Heart right ventricle (tissue), 16 donors: ENCODE data around the gene CRYBB1. TPM values are rescaled to one million over a fixed set of nuclear protein-coding genes. Genes with fewer than 3 reads are reported as not detected.

Source experiments
- ATAC-seq, 8 donors: fragments of 200-7000 bp; cut with Tn5 transposase; one replicate each; pipeline ENCODE4 v1.9.1; 2020; ENCODE audit warnings: mild to moderate bottlenecking in 8 of 8, moderate library complexity in 8 of 8, moderate number of reproducible peaks in 1 of 8
- DNase-seq, 2 donors: peaks; one replicate each; pipeline ENCODE4 v3.0.0-alpha.2; 2020
- H3K27ac ChIP-seq, 10 donors: fragments of 200-600 bp; sonication (generic) in 2 of 10; one replicate each; pipeline versions ENCODE4 v1.5.0 to v1.8.0; 2020 to 2022; ENCODE audit warnings: mild to moderate bottlenecking in 3 of 10
- H3K27me3 ChIP-seq, 7 donors: fragments of 200-600 bp; one replicate each; pipeline ENCODE4 v1.8.0; 2021 to 2022; ENCODE audit warnings: mild to moderate bottlenecking in 2 of 7
- H3K36me3 ChIP-seq, 9 donors: fragments of 200-600 bp; sonication (generic) in 1 of 9; one replicate each; pipeline versions ENCODE4 v1.5.0 to v1.8.0; 2020 to 2022; ENCODE audit warnings: mild to moderate bottlenecking in 2 of 9
- H3K4me1 ChIP-seq, 9 donors: fragments of 200-600 bp; sonication (generic) in 1 of 9; one replicate each; pipeline versions ENCODE4 v1.5.0 to v1.8.0; 2020 to 2022; ENCODE audit warnings: mild to moderate bottlenecking in 4 of 9
- H3K4me3 ChIP-seq, 10 donors: fragments of 200-600 bp; sonication (generic) in 2 of 10; one replicate each; pipeline versions ENCODE4 v1.5.0 to v1.8.0; 2020 to 2022; ENCODE audit warnings: mild to moderate bottlenecking in 7 of 10, moderate library complexity in 2 of 10
- H3K9me3 ChIP-seq, 11 donors: fragments of 200-600 bp in 10 of 11; sonication (generic) in 2 of 11; one replicate each; pipeline versions ENCODE4 v1.5.0 to v1.8.0; 2013 to 2022; ENCODE audit warnings: mild to moderate bottlenecking in 2 of 11, control low read depth in 1 of 11, moderate library complexity in 1 of 11
- WGBS, 2 donors: extraction: QIAGEN DNeasy Blood & Tissue Kit; methylation state at CpG; one replicate each; pipeline ENCODE4 v1.1.7; 2013; ENCODE audit warnings: inconsistent platforms in 1 of 2; 5-methylcytosine and 5-hydroxymethylcytosine counted together
- intact Hi-C, 10 donors: fragments of 100-400 bp; cut with DNase I; formaldehyde crosslinking; loops; one replicate each; pipeline versions ENCODE4 v1.11.1 to v1.14.2; 2022
- polyA plus RNA-seq, 2 donors: library from polyadenylated mRNA; stranded (reverse); fragments of 200-250 nt; gene quantifications; one replicate each; pipeline ENCODE4 v1.2.3, GENCODE V29; 2013
- total RNA-seq, 10 donors: library from RNA; stranded (reverse); fragmentation: NEBNext Ultra II Directional in 3 of 10; extraction: Animal tissue kit (Norgen Biotek cat#: 25700) in 3 of 10; gene quantifications; one replicate each; pipeline versions ENCODE4 v1.2.1 to v1.2.4, GENCODE V29; 2021 to 2023
- TF ChIP-seq, protein P1 (sequence below), 9 donors: fragments of 200-600 bp; sonication (generic) in 2 of 9; IDR thresholded peaks; one replicate each; pipeline versions ENCODE4 v1.5.0 to v1.8.0; 2021 to 2022; ENCODE audit warnings: antibody characterized with exemption in 9 of 9, mild to moderate bottlenecking in 5 of 9, moderate library complexity in 1 of 9
- donor health status: Arrhythmogenic right ventricular cardiomyopathy.
- donor health status: ischemic (EF 13 %, LVEDD 7.1; RV severe dilation, severe dysfunction).
- donor health status: healthy with polysubstance abuse.
- donor health status: DM: no; HTN: yes; CAD: no.
- donor health status: DM: no; HTN: no; CAD: no.
- donor health status: ischemic (EF 25% LVEDD 6.9; RV normal size, moderate dysfunction).
- donor health status: ischemic (EF 25% LVEDD 5.7; RV mildly dilated, moderate dysfunction).
- donor health status: healthy.
- donor health status: DM: yes; HTN: yes; CAD: no.
- donor health status: Ischemic cardiomyopathy.
- donor health status: ischemic (EF 35%, LVEDD 5.7; RV mildly dilated, moderate dysfunction).
- donor health status: nonischemic (EF 11% LVEDD 7.7; RV severe dilation, severe dysfunction).
- donor health status: DM: yes; HTN: yes; CAD: no.
- donor health status: PGD.
- donor health status: ischemic (EF 29% LVEDD 5.4; RV normal size, mild dysfunction).
- donor health status: nonischemic (EF 23%, LVEDD 6.1; RV moderate dilation, normal function).

The CRYBB1 gene
- total and polyA plus RNA-seq, 12 donors: 0.24 to 2.5 (median 0.56) TPM; not detected in 3

DNA sequence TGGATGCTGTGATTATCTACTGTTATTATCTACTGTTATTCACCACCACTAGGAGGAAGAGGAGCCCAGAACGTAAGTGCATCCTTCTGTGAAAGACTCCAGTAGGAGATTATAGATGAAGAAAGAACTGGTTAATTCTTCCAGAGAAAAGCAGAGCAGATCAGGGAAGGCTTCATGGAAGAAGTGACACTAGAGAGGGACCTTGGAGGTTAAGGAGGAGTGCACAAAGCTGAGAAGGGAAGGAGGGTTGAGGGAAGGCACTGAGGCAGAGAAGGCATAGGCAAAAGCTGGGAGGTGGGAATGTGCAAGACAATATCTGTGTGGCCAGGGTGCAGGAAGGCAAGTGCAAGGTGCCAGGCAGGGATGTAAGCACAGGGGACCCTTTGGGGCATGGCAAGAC, 13.5 kb downstream of the CRYBB1 start:
- intact Hi-C loops: no loop called here
- ATAC-seq: no peak
- no peak overlapping the region for H3K4me3 ChIP-seq
- no peaks in the 10 kb centered on the region for H3K36me3 ChIP-seq
- TF ChIP-seq, protein P1, sequence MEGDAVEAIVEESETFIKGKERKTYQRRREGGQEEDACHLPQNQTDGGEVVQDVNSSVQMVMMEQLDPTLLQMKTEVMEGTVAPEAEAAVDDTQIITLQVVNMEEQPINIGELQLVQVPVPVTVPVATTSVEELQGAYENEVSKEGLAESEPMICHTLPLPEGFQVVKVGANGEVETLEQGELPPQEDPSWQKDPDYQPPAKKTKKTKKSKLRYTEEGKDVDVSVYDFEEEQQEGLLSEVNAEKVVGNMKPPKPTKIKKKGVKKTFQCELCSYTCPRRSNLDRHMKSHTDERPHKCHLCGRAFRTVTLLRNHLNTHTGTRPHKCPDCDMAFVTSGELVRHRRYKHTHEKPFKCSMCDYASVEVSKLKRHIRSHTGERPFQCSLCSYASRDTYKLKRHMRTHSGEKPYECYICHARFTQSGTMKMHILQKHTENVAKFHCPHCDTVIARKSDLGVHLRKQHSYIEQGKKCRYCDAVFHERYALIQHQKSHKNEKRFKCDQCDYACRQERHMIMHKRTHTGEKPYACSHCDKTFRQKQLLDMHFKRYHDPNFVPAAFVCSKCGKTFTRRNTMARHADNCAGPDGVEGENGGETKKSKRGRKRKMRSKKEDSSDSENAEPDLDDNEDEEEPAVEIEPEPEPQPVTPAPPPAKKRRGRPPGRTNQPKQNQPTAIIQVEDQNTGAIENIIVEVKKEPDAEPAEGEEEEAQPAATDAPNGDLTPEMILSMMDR (IDR thresholded peaks at IDR 0.05): no peak
- no peaks in the 10 kb centered on the region for H3K9me3 ChIP-seq
- DNase-seq: no peak
- H3K4me1 ChIP-seq: no peaks in the 10 kb centered on the region
- H3K27me3 ChIP-seq: peaks cover 0 to 3% (median 0%) of the 10 kb centered on the region in 7 donors
- WGBS, 2 donors: 80 to 91% methylated on average over 1 of the region's 1 CpG
- no peak overlapping the region for H3K27ac ChIP-seq

DNA sequence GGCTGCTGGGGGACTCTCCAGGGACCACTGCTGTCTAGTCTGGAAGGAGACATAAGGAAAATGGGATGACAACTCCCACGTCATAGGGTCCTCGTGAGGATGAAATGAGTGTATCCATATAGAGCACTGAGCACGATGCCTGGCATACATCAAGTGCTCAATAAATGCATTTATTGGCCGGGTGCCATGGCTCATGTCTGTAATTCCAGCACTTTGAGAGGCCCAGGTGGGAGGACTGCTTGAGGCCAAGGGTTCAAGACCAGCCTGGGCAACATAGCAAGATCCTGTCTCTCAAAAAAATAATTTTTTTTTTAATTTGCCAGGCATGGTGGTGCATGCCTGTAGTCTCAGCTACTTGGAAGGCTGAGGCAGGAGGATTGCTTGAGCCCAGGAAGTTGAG, 15.7 kb downstream of the CRYBB1 start:
- no peak for DNase-seq
- WGBS, 2 donors: 76% methylated on average over 4 of the region's 4 CpGs

DNA sequence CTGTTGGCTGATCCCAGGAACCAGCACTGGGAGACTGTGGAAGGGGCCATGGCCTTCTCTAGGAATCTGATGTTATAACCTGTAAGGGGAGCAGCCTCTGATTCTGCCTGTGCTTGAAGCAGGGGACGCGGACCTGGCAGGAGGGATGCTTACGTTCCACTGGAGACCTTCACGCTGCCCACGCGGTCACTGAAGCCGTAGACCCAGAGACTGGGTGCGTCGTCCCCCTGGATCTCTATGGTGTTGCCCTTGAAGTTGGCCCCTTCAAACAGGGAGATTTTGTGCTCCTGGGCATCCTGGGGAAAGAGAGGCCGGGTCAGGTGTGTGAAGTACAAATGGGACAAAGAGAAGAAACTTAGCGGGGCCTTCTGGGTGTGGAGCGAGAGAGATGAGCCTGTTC, 16.1 kb downstream of the CRYBB1 start:
- no peak for DNase-seq
- Histone ChIP-seq H3K4me1 (no peaks in the 10 kb centered on the region), H3K4me3 (no peak overlapping the region), H3K9me3 (no peaks in the 10 kb centered on the region), H3K27me3 (no peaks in the 10 kb centered on the region), H3K27ac (no peak overlapping the region), H3K36me3 (no peaks in the 10 kb centered on the region)
- 87 to 89% methylated on average over 12 of the region's 12 CpGs for WGBS, 2 donors
- TF ChIP-seq, protein P1 (IDR thresholded peaks at IDR 0.05): no peak
- no peak for ATAC-seq
- intact Hi-C loops: no loop called here

More for the DNA sequence above, 15.7 kb downstream of the CRYBB1 start:
- Histone ChIP-seq H3K4me3 (no peak overlapping the region), H3K4me1 (no peaks in the 10 kb centered on the region), H3K27ac (no peak overlapping the region), H3K9me3 (no peaks in the 10 kb centered on the region), H3K27me3 (no peaks in the 10 kb centered on the region), H3K36me3 (no peaks in the 10 kb centered on the region)
- ATAC-seq: no peak
- intact Hi-C loops: no loop called here
- TF ChIP-seq, protein P1 (IDR thresholded peaks at IDR 0.05): no peak

DNA sequence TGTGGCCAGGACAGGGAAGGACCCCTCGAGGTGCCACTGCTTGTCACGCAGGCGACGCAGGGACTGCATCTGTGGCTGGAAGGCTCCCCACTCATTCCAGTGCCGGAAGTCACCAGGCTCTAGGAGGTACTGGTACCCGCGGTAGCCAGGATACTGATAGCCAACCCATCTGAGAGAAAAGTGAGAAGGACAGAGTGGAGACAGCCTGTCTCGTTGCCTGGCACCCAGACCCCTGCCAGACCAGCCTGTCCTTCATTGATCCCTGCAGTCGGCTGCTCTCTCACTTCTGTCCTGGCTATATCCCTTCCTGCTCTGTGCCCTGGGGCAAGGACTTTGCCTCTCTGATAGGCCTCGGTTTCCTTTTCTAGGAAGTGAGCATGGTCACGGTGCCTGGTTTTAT, 18.3 kb downstream of the CRYBB1 start:
- no peak overlapping the region for H3K27ac ChIP-seq
- intact Hi-C loops: no loop called here
- no peaks in the 10 kb centered on the region for H3K9me3 ChIP-seq
- ATAC-seq (no peak), DNase-seq (no peak)
- TF ChIP-seq, protein P1 (IDR thresholded peaks at IDR 0.05): no peak
- no peaks in the 10 kb centered on the region for H3K4me1 ChIP-seq
- 71 to 79% methylated on average over 11 of the region's 11 CpGs for WGBS, 2 donors
- H3K36me3 ChIP-seq: no peaks in the 10 kb centered on the region
- H3K4me3 ChIP-seq: no peak overlapping the region
- H3K27me3 ChIP-seq: no peaks in the 10 kb centered on the region
